ENCODE data around the gene KCTD5.
A peak's percentile ranks its signal among the peaks of the same experiment; 100 is the strongest.

KCTD5 gene

GRCh38 chr16:2734844-2735515, 52.7 kb downstream of the KCTD5 start:
- no peak for DNase-seq

DNA sequence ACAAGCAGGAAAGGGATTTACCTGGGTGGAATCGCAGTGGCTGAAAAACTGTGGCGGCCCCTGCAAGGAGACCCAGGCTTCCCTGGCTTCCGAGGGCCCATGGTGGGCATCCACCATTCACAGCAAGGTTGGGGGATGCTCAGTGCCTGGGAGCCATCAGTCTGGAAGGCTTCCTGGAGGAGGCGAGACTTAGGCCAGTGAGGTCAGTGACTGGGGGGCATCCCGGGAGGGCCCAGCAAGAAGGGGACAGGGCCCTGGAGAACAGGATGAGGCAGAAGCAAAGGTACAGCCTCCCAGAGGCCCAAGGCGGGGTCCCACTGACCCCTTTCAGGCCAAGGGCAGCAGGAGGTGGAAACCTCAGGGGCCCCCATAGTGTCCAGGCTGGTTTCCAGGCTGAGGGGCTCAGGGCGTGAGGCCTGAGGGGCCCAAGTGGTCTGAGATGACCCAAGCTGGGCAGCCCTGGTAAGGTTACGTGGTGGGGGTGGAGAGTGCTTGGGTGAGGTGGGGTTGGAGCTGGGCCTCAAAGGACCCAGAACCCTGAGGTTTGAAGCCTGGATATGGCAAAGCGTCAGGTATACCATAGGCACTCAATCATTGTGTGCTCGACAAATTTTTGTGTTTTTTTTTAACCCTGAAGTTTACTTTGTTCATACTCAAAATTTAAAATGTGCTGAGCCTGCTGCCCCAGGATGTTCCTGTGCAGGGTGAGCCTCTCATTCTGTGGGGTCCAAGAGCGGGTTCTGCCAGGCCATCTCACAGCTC, 54.3 kb downstream of the KCTD5 start:
- no peak for DNase-seq

DNA sequence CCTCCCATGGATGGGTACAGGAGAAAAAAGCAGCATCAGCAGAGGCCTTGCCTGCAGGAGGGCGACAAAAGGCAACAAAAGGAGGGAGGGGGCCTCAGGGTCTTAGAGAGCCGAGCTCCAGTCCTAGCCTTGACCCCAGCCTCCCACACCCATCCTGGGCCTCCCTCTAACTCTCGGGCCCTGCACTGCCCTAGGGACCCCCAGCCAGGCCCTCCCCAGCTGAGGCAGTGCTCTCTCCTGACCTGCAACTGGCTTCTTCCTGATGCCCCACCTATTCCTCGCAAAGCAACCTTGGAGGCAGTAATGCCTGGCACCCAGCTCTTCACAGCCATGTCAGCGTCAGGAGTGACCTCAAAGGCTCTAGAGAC, 54.9 kb downstream of the KCTD5 start:
- DNase-seq = no peak

GRCh38 chr16:2737895-2738418, 55.6 kb downstream of the KCTD5 start:
- no peak for DNase-seq

DNA sequence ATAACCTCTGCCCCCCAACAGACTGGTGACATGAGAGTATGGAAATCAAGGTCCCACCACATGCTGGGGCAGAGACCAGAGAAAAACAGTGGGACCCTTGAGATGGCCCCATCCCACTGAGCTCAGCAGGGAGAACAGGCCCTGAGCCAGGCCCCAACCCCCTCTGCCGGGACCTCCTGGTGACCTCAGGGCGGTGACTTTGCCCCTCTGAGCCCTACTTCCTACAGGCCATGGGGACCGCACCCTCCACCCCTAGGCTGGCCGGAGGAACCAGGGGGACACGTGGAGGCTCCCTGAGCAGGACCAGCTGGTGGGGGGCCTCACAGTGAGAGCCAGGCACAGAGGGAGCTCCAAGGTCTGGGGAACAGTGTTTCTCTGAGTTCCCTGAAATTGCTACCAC, 56.3 kb downstream of the KCTD5 start:
- DNase-seq = no peak

DNA sequence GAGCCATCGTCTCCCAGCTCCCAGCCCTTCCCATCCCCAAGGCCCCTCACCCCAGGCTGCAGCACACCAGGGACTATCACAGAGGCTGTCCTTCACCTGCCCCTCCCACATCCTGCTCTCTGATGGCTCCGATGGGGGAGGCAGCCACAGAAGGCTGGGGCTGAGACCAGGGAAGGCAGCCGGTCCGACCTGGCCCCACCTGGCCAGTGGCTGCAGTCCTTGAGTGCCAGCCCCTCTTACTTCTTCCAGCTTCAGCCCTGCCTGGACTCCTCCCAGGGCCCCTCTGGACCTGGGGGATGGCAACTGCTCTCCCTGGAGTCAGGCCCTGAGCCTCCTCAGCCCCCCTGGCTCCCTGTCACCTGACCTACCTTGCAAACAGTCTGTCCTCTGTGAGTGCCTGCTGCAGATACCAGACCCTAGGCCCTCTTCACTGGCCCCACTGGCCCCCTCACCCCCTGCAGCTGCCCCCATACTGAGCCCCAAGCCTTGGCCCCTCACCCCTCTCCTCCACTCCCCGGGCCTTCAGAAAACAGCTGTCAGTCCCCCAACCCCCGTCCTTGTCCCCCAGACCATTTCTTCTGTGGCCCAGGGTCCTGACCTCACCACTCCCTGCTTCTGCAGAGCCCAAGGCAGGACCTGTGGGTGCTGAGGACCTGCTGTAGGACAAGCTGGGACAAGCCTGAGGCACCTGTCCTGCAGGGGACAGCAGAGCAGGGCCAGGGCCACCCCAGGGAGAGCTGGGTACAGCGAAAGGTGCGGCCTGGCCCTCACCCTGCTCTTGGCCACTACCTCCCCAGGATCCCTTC, 57.5 kb downstream of the KCTD5 start:
- no peak for DNase-seq

DNA sequence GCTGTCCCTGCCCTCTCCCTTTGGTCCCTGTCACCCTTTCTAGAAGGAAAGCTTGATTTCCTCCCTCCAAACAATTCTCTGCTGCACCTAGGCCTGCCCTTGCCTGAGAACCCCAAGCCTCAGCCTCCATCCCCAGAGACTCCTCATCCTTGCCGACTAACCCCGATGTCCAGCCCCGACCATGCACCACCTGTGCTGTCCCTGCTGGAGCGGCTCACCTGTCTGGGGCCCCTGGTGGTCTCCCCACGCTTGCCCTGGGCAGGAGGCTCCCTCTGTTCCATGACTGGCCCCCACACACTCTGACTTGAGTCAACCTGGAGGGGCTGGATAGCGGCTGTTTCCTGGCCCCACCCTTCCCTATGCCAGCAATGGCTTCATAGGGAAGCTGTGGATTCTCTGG, 58.2 kb downstream of the KCTD5 start:
- DNase-seq = no peak

- DNase-seq = no peak
These were observed 58.8 kb downstream of the KCTD5 start for GRCh38 chr16:2741168-2741567.

- no peak for DNase-seq
These were observed 60.1 kb downstream of the KCTD5 start for GRCh38 chr16:2742323-2743006.

DNA sequence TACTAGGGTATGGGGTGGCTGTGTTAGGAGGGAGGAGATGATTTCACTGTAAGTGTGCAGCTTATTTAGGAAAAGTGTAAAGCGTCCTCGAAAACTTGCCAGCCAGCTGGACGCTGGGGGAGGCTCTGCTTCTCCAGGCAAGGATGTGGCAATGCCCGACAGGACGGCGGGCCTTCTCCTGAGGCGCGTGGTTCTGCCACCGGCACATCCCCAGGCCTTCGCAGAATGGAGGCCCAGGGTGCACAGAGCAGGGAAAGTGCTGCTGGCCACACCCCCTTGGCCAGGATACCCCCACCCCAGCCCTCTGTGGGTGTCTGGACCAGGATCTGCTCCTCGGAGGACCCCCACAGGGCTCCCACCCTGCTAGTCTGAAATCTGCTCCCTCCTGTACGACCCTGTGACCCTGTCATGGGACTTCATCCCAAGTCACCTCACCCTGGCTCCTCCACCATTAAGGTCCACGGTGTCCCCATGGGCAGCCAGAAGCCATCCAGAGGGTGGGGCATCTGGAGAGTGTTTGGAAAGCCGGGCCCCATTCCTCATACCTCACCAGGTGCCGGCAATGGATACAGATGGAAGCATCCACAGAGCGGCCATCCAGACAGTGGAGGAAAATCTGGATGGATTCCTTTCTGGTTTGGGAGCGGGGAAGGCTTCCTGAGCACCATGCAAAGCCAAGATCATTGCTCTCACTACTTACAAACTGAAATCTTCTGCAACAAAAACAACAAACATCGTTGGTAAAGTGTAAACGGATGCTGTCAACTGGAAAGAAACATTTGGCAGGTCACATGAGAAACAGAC, 60.9 kb downstream of the KCTD5 start:
- DNase-seq = no peak

DNA sequence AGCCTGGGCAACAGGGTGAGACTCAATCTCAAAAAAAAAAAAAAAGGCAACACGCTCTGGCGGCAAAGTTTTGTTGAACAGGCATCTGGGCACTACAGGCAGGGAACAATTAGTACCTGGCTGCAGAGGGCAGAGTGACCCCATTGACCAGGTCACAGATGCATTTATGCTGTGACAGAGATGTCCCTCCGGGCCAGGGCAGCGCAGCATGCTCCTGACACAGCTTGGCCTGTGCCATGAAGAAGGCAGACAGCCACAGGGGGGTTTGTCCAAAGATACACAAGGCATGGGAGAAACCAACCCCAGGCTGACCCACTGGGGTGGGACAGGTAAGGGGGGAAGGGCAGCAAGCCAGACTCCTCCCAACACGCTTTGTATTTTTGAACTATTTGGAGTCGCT, 62.4 kb downstream of the KCTD5 start:
- no peak for DNase-seq

GRCh38 chr16:2745116-2745890, 63.0 kb downstream of the KCTD5 start:
- no peak for DNase-seq

GRCh38 chr16:2745961-2746360, 63.6 kb downstream of the KCTD5 start:
- no peak for DNase-seq

DNA sequence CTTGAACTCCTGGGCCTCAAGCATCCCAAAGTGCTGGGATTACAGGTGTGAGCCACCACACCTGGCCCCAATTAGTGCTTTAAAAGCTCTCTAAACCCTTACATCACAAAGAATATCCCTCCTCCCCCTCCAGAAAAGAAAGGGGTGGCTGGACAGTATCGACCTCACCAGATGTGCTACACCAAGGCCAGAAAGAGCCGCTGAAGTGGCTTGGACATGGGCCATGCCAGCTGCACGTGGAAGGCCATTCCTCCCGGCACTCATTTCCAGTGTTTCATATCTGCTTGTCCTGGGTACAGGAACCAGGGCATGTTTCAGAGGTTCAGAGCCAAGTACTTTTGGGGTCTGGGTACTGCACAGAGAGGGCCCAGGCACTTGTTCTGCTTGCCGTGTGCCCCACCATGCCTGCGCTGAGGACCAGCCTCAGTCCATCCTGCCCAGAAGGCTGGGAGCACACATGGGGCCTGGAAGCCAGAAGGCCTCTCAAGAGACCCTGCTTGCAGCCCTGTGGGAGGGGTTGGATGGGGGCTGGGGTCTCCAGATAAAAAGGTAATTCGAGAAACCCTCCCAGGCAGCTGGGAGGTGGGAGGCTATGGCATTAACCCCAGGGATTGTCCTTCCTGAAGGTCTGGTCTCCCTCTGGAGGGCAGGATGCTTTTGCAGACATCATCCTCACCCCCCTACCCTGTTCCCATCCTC, 66.6 kb downstream of the KCTD5 start:
- no peak for DNase-seq

- no peak for DNase-seq
These were observed 67.2 kb downstream of the KCTD5 start for GRCh38 chr16:2749476-2749875.

GRCh38 chr16:2749936-2750335, 67.6 kb downstream of the KCTD5 start:
- no peak for DNase-seq

GRCh38 chr16:2751577-2752034, 69.3 kb downstream of the KCTD5 start:
- no peak for DNase-seq

GRCh38 chr16:2752035-2752849, 69.9 kb downstream of the KCTD5 start, which contains the start of gene SRRM2:
TSS of gene SRRM2 (plus strand) at chr16:2752638. CDS start at chr16:2756365, 3,727 bp downstream.
- peak; percentile 87 for DNase-seq

Measured in T-helper 9 cell (primary cell).